ENCODE results near the gene CIDEB.

CIDEB gene

DNA sequence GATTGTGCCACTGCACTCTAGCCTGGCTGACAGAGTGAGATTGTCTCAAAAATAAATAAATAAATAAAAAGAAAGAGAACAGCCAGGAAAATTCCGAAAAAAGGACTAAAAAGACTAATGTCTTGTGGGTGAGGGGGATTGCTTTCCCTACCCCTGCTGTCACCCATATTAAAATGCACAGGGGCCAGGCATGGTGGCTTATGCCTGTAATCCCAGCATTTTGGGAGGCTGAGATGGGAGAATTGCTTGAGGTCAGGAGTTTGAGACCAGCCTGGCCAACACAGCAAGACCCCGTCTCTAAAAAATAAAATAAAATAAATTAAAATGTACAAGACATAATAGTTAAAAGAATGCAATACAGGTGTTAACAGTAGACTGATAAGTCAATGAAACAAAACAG is 14.3 kb downstream of the CIDEB start:
- DNase-seq (ENCODE audit: low read depth): no peak
- no peak for TF ChIP-seq CTCF (conservative IDR thresholded peaks at IDR 0.05; ENCODE audit: low read depth, low read length)
- no peak overlapping the region for H3K4me3 ChIP-seq (ENCODE audit: low read length)

DNA sequence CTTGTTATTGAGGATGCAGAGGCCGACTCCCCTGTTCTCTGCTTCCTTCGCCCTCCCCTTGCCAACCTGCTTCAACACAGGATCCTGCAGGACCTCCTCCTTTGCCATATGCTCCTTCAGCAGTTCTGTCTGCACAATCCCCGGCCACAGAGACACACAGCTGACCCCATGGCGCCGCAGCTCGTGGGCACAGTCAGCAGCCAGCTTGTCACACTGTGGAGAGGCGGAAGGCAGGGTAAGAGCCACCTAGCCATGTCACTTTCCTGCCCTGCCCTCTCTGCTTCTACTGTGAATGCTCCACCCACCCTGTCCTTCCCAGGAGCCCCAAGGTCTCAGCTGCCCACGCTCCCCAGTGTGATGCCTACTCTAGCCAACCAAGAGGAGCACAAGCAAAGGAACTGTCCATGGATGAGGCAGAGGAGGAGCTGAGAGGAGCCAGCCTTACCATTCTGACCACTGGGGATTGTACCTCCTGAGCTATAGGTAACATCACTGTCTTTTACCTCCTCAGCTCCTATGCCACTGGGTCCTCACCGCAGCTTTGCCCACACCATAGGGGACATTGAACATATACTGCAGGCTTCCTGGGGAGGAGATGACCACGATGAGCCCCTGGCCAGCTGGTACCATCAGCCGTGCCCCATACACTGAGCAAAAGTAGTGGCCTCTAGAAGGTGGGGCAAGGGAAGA is 15.5 kb downstream of the CIDEB start:
- DNase-seq (ENCODE audit: low read depth): no peak
- no peak overlapping the region for H3K4me3 ChIP-seq (ENCODE audit: low read length)
- TF ChIP-seq CTCF (conservative IDR thresholded peaks at IDR 0.05; ENCODE audit: low read depth, low read length): no peak

DNA sequence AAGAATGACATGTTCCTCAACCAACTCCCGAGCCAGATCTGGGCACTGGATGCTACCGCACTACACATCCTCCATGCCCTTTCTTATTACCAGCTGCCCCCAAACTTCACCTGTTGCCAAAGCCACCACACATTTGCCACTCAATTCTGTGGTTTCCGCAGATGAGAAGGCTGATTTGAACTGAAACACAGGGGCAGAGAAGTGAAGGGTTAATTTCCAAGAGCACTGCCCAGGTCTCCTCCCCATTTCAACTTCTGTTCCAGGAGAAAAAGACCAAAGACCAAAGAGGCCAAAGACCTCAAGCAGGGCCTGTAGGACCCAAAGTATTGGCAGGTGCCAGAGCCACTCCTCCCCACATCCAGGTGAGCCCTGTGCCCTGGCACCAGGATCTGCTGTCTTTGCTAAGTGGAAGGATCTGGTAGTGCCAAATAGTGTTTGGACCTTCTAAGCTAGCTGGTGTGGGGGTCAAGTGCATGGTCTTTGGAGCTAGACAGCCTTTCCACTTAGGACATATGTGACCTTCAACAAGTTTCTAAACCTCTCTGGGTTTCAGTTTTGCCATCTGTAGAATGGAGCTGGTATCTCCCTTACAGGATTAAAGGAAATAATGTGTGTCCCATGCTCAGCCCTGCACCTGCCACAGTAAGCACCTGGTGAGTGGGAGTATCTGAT is 16.2 kb downstream of the CIDEB start:
- no peak for DNase-seq (ENCODE audit: low read depth)
- no peak for TF ChIP-seq CTCF (conservative IDR thresholded peaks at IDR 0.05; ENCODE audit: low read depth, low read length)
- no peak overlapping the region for H3K4me3 ChIP-seq (ENCODE audit: low read length)

GRCh38 chr14:24290746-24291145 is 17.0 kb downstream of the CIDEB start:
- no peak for TF ChIP-seq CTCF (conservative IDR thresholded peaks at IDR 0.05; ENCODE audit: low read depth, low read length)
- DNase-seq (ENCODE audit: low read depth): no peak
- no peak overlapping the region for H3K4me3 ChIP-seq (ENCODE audit: low read length)

DNA sequence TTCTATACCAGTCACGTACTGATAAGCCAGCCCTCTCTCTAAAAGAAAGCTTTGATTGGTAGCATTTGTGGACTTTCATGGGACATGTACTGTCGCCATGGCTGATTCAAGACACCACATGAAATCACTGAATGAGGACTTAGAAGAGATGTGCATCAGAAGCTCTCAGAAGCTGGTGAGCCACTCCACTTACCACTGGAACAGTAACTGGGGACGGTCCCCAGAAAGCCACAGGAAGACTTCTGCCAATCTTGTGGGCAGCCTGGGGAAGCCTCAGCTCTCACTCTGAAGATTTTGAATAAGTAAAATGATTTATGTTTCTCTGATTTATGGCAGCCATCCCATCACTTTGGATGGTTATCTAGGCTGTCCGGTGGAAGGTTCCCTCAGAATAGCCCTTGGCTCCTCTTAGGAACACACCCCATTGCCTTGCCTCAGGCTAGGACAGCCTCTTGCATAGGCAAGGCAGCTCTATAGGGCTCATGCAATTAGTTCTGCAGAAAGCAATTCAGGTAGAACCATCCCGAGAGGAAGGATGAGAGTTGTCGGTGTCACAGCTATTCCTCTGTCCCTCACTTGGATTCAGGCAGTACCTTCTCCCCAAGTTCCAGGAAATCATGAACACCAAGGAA is 18.0 kb downstream of the CIDEB start:
- H3K4me3 ChIP-seq (ENCODE audit: low read length): no peak overlapping the region
- no peak for DNase-seq (ENCODE audit: low read depth)
- TF ChIP-seq CTCF (conservative IDR thresholded peaks at IDR 0.05; ENCODE audit: low read depth, low read length): no peak

DNA sequence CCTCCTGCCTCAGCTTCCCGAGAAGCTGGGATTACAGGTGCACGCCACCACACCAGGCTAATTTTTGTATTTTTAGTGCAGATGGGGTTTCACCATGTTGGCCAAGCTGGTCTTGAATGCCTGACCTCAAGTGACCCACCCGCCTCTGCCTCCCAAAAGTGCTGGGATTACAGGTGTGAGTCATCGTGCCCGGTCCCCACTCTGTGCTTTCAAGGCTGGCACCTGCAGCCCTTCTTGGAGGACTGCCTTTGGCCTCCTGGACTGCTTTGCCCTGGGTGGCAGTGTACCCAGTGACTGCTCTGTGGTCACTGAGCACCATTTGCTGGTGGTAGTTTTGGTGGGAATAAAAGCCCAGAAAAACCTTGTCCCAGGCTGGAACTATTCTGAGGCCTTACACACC is 20.8 kb downstream of the CIDEB start:
- no peak for DNase-seq (ENCODE audit: low read depth)
- TF ChIP-seq CTCF (conservative IDR thresholded peaks at IDR 0.05; ENCODE audit: low read depth, low read length): no peak
- H3K4me3 ChIP-seq (ENCODE audit: low read length): no peak overlapping the region

DNA sequence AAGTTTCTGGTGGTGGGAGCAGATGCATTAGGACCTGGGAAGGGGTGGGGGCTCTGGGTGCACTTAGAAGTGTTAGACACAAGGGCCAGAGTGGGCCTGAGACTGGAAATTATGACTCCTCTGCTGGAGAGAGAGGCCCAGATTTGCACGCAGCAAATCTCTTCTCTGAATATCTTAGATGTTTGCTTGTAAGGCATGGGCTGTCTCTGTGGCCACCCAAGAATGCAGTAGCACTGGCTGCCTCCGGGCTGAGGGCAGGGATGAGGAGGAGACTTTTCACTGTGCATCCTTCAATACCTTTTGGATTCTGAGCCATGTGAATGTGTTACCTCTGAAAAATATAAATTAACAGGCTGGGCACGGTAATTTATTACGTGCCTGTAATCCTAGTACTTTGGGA is 22.4 kb downstream of the CIDEB start:
- DNase-seq (ENCODE audit: low read depth): no peak
- H3K4me3 ChIP-seq (ENCODE audit: low read length): no peak overlapping the region
- no peak for TF ChIP-seq CTCF (conservative IDR thresholded peaks at IDR 0.05; ENCODE audit: low read depth, low read length)
